ENCODE results near the gene RANGAP1.
"Not testable (repeated sequence)": the region's sequence is repeated elsewhere in the genome, so short reads cannot be mapped to it uniquely, and the experiment has no call there.

RANGAP1 gene

DNA sequence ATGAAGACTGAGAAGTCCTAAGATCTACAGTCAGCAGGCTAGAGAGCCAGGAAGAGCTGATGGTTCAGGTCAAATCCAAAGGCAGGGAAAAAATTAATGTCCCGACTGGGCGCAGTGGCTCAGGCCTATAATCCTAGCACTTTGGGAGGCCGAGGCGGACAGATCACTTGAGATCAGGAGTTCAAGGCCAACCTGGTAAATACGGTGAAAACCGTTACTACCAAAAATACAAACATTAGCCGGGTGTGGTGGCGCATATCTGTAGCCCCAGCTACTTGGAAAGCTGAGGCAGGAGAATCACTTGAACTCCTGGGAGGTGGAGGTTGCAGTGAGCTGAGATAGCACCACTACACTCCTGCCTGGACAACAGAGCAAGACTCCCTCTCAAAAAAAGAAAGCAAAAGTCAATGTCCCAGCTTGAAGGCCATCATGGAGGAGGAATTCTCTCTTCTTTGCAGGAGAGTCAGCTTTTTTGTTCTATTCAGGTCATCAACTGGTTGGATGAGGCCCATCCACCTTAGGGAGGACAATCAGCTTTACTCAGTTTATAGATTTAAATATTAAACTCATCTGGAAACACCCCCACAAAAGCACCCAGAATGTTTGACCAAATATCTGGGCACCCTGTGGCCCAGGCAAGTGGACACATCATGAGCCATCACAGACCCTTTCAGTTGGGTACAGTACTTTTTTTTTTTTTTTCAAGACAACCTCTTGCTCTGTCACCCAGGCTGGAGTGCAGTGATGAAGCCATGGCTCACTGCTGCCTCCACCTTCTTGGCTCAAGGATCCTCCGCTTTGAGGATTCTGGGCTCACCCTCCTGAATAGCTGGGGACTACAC lies 11.1 kb upstream of the RANGAP1 start:
- DNase-seq = no peak

DNA sequence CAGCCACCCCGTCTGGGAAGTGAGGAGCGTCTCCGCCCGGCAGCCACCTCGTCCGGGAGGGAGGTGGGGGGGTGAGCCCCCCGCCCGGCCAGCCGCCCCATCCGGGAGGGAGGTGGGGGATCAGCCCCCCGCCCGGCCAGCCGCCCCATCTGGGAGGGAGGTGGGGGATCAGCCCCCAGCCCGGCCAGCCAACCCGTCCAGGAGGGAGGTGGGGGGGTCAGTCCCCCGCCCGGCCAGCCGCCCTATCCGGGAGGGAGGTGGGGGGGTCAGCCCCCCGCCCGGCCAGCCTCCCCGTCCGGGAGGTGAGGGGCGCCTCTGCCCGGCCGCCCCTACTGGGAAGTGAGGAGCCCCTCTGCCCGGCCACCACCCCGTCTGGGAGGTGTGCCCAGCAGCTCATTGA lies 8.8 kb upstream of the RANGAP1 start:
- not testable (repeated sequence) for DNase-seq

DNA sequence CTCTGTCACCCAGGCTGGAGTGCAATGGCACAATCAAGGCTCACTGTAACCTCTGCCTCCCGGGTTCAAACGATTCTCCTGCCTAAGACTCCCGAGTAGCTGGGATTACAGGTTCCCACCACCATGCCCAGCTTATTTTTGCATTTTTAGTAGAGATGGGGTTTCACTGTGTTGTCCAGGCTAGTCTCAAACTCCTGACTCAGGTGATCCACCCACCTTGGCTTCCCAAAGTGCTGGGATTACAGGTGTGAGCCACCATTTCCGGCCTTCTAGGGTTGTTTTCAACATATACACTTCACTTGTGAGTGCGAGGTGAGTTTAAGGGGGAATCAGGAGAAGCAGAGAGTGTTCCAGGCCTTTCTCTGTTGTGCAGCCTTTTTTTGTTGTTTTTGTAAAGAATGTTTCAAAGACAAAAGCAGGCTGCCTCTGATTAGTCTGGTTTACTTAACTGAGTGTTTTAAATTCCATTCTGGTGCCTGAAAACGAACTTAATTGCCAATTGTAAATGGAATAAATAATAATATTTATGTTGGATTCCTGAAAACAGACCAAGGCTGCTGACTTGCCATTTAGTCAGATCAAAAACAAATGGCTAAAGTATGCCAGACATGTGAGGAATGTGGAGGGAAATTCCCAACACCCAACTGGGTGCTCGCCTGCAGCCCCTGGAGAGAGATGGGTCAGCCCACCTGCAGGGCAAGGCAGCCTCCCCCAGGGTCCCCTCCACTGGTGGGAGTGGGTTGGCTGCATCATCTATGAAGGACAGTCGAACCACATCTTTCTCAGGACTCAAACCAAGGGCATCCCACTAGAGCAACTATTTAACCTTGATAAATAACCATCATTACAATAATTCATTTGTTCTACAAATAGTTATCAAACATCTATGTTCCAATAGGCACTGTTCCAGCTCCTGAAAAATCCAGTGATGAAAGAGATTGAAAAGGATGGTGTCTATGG lies 4.6 kb upstream of the RANGAP1 start:
- DNase-seq = no peak

DNA sequence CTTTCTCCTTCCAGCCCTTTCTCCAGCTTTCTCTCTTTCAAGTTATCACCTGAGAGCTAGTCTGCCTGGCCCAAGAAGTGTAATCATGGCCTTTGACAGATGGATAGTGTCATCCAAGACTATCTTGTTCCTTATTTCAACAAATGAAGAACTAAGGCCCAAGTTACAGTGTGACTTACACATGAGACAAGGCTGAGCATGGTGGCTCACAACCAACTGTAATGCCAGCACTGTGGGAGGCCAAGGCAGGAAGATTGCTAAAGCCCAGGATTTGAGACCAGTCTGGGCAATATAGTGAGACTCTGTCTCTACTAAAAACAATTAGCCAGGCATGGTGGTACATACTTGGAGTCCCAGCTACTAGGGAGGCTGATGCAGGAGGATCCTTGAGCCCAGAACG lies 3.7 kb upstream of the RANGAP1 start:
- no peak for DNase-seq

DNA sequence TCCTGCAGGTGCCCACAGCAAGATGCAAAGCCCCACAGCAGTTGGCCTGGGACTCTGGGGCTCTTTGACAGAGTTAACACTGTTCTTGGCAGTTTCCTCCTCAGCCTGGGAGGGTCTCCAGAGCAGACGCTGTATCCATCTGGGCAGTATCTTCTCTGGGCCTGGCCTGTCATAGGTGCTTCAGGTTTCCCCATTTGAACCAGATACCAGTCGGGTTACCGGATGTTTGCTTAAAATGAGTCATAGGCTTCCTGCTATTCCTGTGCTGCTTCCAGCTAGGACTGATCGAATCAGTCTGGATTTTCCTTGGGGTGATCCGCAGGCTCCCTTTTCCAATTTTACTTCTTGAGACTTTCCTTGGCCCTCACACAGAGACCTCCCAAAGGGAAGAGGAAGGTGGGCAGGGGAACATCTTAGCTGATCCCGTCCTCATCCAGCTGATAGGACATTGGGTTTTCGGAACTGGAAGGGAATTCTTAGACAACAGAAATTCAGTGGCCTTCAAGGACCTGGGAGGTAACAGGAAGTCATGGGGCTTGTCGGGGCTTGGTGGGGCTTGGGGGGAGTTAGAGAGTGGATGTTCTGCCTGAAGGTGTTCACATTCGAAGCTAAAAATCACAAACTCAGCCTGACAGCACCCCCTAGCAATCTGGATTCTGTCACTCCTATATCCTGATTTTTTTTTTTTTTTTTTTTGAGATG lies 2.4 kb upstream of the RANGAP1 start:
- no peak for DNase-seq

DNA sequence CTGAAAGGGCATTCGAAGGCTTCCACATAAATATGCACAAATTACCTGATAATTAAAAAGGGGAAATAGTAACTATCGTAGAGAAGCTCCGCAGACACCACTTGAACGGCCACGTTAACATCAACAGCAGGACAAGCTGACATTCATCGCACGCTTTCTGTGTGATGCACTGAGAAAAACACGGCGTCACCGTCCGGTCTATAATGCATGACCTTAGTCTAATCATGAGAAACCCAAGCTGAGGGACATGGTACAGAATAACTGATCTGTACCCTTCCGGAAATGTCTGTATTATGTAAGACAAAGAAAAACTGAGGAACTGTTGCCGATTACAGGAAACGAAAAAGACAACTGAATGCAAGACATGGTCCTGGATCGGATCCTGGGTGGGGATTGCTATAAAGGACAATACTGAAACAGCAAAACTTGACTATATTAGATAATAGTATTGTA lies 678 bp upstream of the RANGAP1 start:
- peak; percentile 56 for DNase-seq

DNA sequence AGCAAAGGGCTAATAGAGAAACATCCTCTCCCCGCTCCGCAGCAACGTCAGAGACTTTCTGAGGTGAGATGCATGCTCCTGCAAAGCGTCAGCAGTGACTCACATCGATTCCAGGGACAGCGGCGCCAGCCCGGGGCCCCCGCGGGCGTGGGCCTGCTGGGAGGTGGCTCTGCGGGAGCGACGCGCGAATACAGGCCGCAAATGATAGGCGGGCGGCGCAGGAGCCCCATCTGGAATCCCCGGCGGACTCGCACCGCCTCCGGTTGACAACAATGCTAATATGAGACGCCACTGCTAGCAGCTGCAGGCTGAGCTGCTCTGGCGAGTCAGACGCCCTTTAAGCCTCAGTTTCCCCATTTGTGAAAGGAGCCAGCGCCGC lies 557 bp downstream of the RANGAP1 start:
- DNase-seq = no peak

DNA sequence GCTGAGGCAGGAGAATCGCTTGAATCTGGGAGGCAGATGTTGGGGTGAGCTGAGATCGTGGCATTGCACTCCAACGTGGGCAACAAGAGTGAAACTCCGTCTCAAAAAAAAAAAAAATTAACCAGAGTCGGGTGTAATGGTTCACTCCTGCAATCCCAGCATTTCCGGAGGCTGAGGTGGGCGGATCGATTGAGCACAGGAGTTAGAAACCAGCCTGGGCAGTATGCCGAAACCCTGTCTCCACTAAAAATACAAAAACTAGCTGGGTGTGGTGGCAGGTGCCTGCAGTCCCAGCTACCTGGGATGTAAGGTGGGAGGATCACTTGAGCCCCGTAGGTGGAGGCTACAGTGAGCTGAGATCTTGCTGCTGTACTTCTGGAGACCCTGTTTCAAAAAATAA lies 1.5 kb downstream of the RANGAP1 start:
- no peak for DNase-seq

DNA sequence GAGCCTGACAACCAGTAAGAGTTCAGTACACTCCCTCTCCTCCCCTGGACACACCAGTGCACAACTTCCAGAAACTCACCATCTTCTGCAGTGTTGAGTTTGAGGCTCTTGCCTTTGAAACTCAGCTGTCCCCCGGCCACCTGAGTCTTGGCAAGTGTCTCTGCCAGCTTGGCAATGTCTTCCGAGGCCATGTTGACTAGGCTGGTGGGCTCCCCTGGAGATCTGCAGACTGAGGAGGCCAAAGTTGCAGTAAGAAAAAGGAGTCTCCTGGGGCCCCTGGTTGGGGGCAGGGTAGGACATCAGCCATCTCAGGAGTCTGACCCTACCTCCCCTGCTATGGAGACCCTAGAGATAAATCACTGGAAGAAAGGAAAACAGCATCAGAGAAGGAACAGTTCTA lies 5.1 kb downstream of the RANGAP1 start:
- DNase-seq = no peak

DNA sequence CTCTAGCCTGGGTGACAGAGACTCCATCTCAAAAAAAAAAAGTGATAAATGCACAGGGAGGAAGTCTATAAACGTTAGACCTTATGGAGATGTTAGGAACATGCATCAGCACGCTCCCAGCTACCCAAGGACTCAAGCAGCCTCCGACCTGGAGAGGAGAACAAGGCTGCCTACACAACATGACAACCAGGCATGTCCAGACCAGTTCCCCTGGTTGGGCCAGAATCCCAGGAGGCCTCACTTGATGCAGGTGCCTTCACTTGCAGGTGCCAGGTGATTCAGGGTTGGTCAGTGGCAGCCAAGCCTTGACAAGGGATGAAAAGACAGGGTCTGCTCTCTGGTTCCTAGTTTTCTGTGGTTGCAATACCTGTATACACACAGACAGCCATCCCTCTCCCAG lies 5.9 kb downstream of the RANGAP1 start:
- no peak for DNase-seq

DNA sequence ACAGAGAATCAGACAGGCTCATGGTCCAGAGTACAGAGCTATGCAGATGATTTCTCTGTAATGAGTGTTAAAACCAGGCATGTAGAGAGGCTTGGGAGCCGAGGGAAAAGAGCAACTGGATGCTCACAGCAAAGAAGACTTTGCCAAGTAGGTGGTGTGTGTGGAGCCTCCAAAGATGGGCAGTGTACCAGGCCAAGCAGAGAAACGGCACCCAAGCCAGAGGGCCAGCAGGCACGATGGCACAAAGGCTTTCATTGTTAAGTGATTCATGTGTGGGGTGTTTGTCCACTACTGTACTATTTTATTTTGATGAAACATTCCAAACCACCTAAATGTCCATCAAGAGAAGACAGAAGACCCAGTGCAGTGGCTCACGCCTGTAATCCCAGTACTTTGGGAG lies 11.1 kb downstream of the RANGAP1 start:
- no peak for DNase-seq

DNA sequence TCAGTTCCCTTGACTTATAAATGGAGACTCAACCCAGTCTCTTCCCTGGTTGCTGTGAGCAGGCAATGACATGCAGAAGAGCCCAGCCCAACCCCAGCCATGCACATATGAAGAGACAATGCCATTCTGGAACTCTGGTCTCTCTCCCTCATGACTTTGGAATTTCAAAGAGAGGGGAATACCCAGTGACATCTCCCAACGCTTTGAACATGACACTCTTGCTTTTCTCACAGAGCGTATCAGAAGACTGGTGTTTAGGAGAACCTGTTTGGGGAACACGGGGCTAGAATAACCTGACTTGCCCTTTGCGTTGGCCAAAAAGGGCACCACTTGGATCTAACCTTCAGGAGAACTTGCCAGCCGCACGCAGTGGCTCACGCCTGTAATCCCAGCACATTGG lies 12.9 kb downstream of the RANGAP1 start:
- DNase-seq = no peak

DNA sequence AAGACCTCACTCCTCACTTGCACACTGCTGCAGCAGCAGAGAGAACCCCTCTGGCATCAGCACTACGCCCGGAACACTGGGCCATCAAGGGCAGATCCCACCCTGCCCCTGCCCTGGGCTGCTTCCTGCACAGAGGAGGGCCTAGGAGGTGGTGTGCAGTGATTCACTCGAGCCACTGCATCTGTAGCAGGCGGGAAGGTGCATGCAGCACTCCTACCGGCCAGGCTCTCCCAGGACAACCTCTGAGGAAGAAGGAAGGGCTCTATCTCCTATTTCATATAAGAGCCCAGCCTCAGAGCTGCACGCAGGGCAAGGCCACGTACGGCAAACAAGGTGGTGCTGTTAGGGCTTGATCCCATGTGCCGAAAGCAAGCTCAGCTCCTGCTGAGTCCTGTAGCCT lies 14.2 kb downstream of the RANGAP1 start:
- DNase-seq = no peak

DNA sequence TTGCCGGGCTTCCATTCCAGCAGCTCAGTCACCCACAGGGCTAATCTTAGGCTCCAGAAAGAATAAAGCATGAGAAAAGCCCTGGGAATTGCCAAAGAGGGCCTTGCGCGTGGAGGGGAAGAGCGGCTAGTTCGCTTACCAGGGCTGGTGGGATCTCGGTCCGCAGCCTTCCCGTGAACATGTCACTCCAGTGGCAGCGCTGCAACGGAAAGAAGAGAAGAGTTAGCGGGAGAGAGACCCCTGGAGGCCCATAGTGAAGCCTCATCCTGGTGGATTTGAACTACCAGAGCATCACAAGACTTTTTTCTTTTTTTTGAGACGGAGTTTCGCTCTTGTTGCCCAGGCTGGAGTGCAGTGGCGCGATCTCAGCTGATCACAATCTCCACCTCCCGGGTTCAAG lies 18.0 kb downstream of the RANGAP1 start:
- DNase-seq = no peak

DNA sequence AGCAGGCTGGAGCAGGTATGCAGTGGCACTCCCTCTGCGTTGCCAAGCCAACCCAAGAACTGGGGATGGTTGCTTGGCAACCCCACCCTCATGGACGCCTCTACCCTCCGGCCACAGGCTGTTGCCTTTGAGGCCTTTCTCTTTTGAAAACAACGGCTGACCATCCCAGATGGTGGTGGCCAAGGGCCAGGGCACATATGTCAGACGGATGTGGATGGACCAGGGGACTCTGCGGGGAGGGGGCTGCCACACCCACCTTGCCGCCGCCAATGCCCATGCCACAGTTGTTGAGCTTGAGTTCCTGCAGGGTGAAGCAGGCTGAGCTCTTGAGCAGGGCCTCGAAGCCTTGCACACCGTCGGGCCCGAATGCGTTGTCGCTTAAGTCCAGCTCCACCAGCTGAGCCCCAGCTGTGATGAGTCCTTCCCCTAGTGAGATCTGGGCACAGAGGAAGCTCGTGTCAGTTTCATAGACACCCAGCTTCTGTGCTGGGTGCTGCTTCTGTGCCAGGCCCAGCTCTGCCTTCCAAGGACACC lies 21.5 kb downstream of the RANGAP1 start:
- DNase-seq = no peak

DNA sequence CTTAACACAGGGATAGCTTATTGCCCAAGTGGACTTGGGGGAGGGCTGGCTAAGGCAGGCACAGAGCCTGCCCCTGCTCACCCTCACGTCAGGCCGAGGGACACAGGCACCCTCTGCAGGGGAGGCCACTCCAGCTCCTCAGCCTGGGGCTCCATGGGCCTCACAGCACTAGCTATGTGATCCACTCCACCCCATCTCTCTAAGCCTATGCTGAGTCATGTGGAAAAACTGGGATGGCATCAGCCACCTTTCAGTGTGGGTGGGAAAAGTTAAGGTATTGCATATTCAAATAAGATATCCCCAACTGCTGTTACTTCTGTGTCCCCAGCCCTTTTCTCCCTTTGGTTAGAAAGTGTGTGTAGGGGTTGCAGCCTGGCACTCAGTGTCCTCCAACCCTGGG lies 22.3 kb downstream of the RANGAP1 start:
- no peak for DNase-seq

DNA sequence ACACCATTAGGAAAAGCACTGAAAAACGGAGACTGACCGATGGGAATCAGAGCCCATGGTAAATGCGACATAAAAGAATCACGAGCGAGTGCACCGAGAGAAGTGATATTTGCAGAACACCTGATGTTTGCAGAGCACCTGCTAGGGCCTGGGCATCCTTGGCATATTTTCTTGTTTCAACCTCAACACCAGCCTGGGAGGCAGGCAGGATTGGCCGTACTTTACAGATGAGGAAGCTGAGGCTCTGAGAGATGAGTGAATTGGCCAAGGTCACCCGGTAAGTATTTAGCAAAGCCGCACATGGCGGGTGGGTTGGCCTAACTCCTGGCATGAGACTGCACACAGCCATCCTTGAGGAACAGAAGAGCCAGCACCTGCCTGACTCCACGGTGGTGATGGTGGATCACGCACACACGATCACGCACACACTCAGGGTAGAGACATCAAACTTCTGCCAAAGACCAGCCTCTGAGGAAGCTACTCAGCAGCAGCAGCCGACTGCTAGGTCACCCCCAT lies 23.7 kb downstream of the RANGAP1 start:
- no peak for DNase-seq

DNA sequence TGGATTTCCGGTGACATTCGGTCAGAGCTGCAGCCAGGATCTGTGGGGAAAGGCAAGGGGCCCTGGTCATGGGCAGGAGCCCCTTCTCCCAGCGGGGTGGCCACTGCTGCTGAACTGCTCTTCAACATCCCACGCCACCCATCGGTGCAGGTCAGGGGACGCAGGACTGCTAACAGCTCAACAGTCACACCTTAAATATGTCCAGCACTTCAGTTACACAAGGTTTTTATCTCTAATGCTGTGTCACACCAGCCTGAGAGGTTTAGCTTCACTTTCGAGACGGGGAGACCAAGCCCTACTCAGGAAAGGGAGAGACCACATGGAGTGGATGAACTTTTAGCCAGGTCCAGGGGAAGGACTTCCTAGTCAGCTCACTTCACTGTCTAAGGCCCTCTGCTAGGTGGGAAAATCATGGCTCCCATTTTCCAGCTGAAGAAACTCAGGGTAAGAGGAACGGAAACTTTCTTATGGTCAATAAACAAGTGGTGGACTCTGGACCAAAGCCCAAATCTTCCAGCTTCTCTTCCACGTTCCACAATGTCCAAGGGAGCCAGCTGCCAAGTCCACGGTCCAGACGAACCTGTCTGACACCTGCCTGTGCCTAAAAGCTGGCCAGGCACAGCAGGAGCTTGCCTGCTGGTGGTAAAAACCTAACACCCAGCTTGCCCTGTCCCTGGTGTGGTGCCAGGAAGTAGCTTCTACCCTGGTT lies 24.3 kb downstream of the RANGAP1 start:
- no peak for DNase-seq

DNA sequence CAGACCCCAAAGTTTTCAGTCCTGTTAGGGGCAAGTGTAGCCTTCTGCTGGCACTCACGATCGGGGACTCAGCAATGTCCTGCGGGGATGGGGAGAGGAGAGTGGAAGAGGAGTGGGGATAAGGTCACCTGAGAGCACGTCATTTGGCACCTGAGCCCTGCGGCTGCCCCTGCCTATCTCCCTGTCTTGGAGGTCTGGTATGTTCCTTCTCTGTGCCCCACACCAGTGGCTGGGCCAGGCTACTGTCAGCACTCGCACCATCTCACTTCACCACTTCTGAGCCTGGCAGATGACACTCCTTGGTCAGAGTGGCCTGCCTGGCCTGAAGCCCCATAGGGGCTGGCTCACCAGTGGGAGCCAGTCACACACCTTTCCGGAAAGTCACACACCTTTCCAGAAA lies 25.1 kb downstream of the RANGAP1 start:
- no peak for DNase-seq

DNA sequence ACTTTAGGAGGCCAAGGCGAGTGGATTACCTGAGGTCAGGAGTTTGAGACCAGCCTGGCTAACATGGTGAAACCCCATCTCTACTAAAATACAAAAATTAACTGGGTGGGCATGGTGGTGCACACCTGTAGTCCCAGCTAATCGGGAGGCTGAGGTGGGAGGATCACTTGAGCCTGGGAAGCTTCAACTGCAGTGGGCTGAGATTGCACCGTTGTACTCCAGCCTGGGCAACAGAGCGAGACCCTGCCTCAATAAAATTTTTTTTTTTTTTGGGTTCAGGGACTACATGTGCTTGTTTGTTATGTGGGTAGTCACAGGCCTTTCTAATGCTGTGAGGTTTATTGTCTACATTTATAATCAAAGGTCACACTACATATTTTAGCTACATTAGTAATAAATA lies 26.2 kb downstream of the RANGAP1 start:
- DNase-seq = not testable (repeated sequence)

DNA sequence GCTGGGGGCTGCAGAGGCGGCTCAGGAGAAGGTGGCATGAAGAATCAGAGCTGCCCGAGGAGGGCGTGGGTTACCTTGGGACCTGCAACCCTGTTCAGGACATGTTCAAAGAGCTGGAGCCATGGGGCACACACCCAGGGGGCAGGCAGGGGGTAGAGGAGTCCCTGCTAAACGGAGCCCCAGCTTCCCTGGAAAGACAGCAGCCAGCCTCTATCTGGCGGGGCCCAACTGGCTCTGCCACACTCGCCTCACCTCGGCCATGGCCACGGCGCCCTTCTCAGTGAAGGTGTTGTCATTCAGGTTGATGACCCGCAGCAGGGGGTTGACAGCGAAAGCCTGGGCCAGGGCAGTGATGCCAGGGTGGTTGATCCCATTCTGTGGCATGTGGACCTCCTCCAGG lies 28.3 kb downstream of the RANGAP1 start:
- DNase-seq = no peak

Data from GDM1 (cell line).